Osteocyte (in vitro differentiated cells): ENCODE results near the gene C4orf50. TPM values are rescaled to one million over a fixed set of nuclear protein-coding genes. Genes with fewer than 3 reads are reported as not detected.

Experiments
- DNase-seq: peaks from one replicate; pipeline ENCODE4 v3.0.0; 2021; ENCODE audit warnings: mixed read lengths; ENCODE audit not compliant: unreplicated experiment; ENCODE audit errors: extremely low spot score
- H3K27ac Mint-ChIP-seq: one replicate; pipeline ENCODE4 v1.8.0; 2021; ENCODE audit warnings: mild to moderate bottlenecking, mixed read lengths; ENCODE audit not compliant: unreplicated experiment
- H3K27me3 Mint-ChIP-seq: one replicate; pipeline ENCODE4 v1.8.0; 2021; ENCODE audit warnings: mixed read lengths; ENCODE audit not compliant: unreplicated experiment
- H3K36me3 Mint-ChIP-seq: one replicate; pipeline ENCODE4 v1.8.0; 2021; ENCODE audit warnings: mixed read lengths; ENCODE audit not compliant: unreplicated experiment
- H3K4me1 Mint-ChIP-seq: one replicate; pipeline ENCODE4 v1.8.0; 2021; ENCODE audit warnings: mixed read lengths; ENCODE audit not compliant: unreplicated experiment
- H3K4me3 Mint-ChIP-seq: one replicate; pipeline ENCODE4 v1.8.0; 2021; ENCODE audit warnings: mild to moderate bottlenecking, moderate library complexity, mixed read lengths; ENCODE audit not compliant: unreplicated experiment
- H3K9me3 Mint-ChIP-seq: one replicate; pipeline ENCODE4 v1.8.0; 2021; ENCODE audit warnings: mixed read lengths; ENCODE audit not compliant: unreplicated experiment
- CTCF ChIP-seq: fragments of 200-600 bp; sonication (generic); IDR thresholded peaks from 2 replicates; pipeline ENCODE4 v1.5.0; 2021; ENCODE audit warnings: antibody characterized with exemption, mild to moderate bottlenecking, moderate library complexity
- total RNA-seq: library from RNA; stranded (reverse); gene quantifications from 2 replicates; pipeline ENCODE4 v1.2.1, GENCODE V29; 2021

Gene C4orf50
- total RNA-seq, 1 donor from 2014 or later = not detected

- no peak for TF ChIP-seq CTCF
- no peak overlapping the region for H3K4me3 Mint-ChIP-seq
- H3K36me3 Mint-ChIP-seq = no peaks in the 10 kb centered on the region
- no peaks in the 10 kb centered on the region for H3K9me3 Mint-ChIP-seq
- H3K27me3 Mint-ChIP-seq = peaks cover 19% of the 10 kb centered on the region
- no peak overlapping the region for H3K27ac Mint-ChIP-seq
- no peak for DNase-seq
- H3K4me1 Mint-ChIP-seq = no peaks in the 10 kb centered on the region
These were observed 47.2 kb downstream of the C4orf50 start for GRCh38 chr4:5971078-5971450.

GRCh38 chr4:5970381-5971077 is 47.7 kb downstream of the C4orf50 start:
- Mint-ChIP-seq H3K36me3 (no peaks in the 10 kb centered on the region), H3K27me3 (peaks cover 15% of the 10 kb centered on the region), H3K4me3 (no peak overlapping the region), H3K4me1 (no peaks in the 10 kb centered on the region), H3K9me3 (no peaks in the 10 kb centered on the region), H3K27ac (no peak overlapping the region)
- TF ChIP-seq CTCF = no peak
- no peak for DNase-seq

GRCh38 chr4:5969777-5970176 is 48.5 kb downstream of the C4orf50 start:
- H3K4me1 Mint-ChIP-seq = no peaks in the 10 kb centered on the region
- H3K27ac Mint-ChIP-seq = no peak overlapping the region
- H3K36me3 Mint-ChIP-seq = no peaks in the 10 kb centered on the region
- no peak for TF ChIP-seq CTCF
- no peak overlapping the region for H3K4me3 Mint-ChIP-seq
- DNase-seq = no peak
- no peaks in the 10 kb centered on the region for H3K9me3 Mint-ChIP-seq
- H3K27me3 Mint-ChIP-seq = peaks cover 19% of the 10 kb centered on the region

- no peaks in the 10 kb centered on the region for H3K9me3 Mint-ChIP-seq
- H3K27ac Mint-ChIP-seq = no peak overlapping the region
- DNase-seq = no peak
- no peak overlapping the region for H3K4me3 Mint-ChIP-seq
- no peaks in the 10 kb centered on the region for H3K36me3 Mint-ChIP-seq
- no peaks in the 10 kb centered on the region for H3K4me1 Mint-ChIP-seq
- TF ChIP-seq CTCF = no peak
- H3K27me3 Mint-ChIP-seq = peaks cover 23% of the 10 kb centered on the region
These were observed 48.9 kb downstream of the C4orf50 start for GRCh38 chr4:5969336-5969735.

- no peak for DNase-seq
- Mint-ChIP-seq H3K4me3 (no peak overlapping the region), H3K27me3 (peaks cover 31% of the 10 kb centered on the region), H3K4me1 (no peaks in the 10 kb centered on the region), H3K27ac (no peak overlapping the region), H3K36me3 (no peaks in the 10 kb centered on the region), H3K9me3 (no peaks in the 10 kb centered on the region)
- TF ChIP-seq CTCF = no peak
These were observed 50.0 kb downstream of the C4orf50 start for GRCh38 chr4:5968246-5968645.
